Ovary (tissue), 9 donors: ENCODE data around the gene VAPA. TPM values are rescaled to one million over a fixed set of nuclear protein-coding genes. Genes with fewer than 3 reads are reported as not detected.
"Not testable (repeated sequence)": the region's sequence is repeated elsewhere in the genome, so short reads cannot be mapped to it uniquely, and the experiment has no call there.

Experiments used
- DNase-seq, 5 donors: peaks; one replicate each; pipeline ENCODE4 v3.0.0-alpha.2; 2019 to 2020
- H3K27ac ChIP-seq, 2 donors: fragments of 200-600 bp; one replicate each; pipeline versions ENCODE4 v1.5.1 to v1.8.0; 2019 to 2022
- H3K27me3 ChIP-seq: fragments of 200-600 bp; one replicate; pipeline ENCODE4 v1.8.0; 2022
- H3K36me3 ChIP-seq: fragments of 200-600 bp; sonication (generic); one replicate; pipeline ENCODE4 v1.5.1; 2019
- H3K4me1 ChIP-seq: one replicate; pipeline ENCODE4 v1.8.1; 2013; ENCODE audit warnings: mild to moderate bottlenecking, moderate library complexity; ENCODE audit not compliant: insufficient read depth
- H3K4me3 ChIP-seq: fragments of 200-600 bp; sonication (generic); one replicate; pipeline ENCODE4 v1.5.1; 2017
- H3K9me3 ChIP-seq, 2 donors: fragments of 200-600 bp in 1 of 2; sonication (generic) in 1 of 2; one replicate each; pipeline versions ENCODE4 v1.5.1 to v1.8.1; 2013 to 2019; ENCODE audit warnings: mild to moderate bottlenecking in 1 of 2, moderate library complexity in 1 of 2
- CTCF ChIP-seq, 3 donors: fragments of 450-650 bp in 2 of 3; fragments of 200-600 bp in 1 of 3; IDR thresholded peaks; one replicate each; pipeline versions ENCODE4 v1.5.1 to v1.8.0; 2016 to 2022; ENCODE audit warnings: antibody characterized with exemption in 3 of 3, mild to moderate bottlenecking in 1 of 3
- EP300 ChIP-seq: sonication (generic); formaldehyde crosslinking; IDR thresholded peaks from one replicate; pipeline ENCODE4 v1.6.1; 2017; ENCODE audit warnings: antibody characterized with exemption
- POLR2A ChIP-seq: fragments of 450-650 bp; IDR thresholded peaks from one replicate; pipeline ENCODE4 v1.6.1; 2017; ENCODE audit warnings: antibody characterized with exemption, mild to moderate bottlenecking, moderate library complexity
- WGBS, 3 donors: extraction: QIAGEN DNeasy Blood & Tissue Kit in 1 of 3; methylation state at CpG; one replicate each; pipeline versions ENCODE4 v1.1.5 to v1.1.7; 2013 to 2017; 5-methylcytosine and 5-hydroxymethylcytosine counted together
- intact Hi-C, 4 donors: fragments of 100-400 bp; cut with DNase I; formaldehyde crosslinking; loops; one replicate each; pipeline versions ENCODE4 v1.11.0 to v1.15.1; 2022 to 2023
- polyA plus RNA-seq, 2 donors: library from polyadenylated mRNA; stranded (reverse); fragments of 200-250 nt in 1 of 2; fragments of 350-450 nt in 1 of 2; fragmentation: Illumina TruSeq in 1 of 2; extraction: RNeasy Lipid Tissue Mini Kit (QIAGEN cat#74804) in 1 of 2; gene quantifications; one replicate each; pipeline ENCODE4 v1.2.3, GENCODE V29; 2013 to 2014
- total RNA-seq, 7 donors: library from RNA; depleted of rRNA in 2 of 7; stranded (reverse); fragments of >200 nt in 2 of 7; fragmentation: NEBNext Ultra II Directional in 3 of 7; extraction: Animal tissue kit (Norgen Biotek cat#: 25700) in 3 of 7; gene quantifications; one replicate each; pipeline versions ENCODE4 v1.1.0 to v1.2.4, GENCODE V29; 2016 to 2023
- donor health status: DM: no; HTN: no; CAD: no; lungs with moderate emphysema.
- donor health status: DM: no; HTN: no; CAD: no.
- donor health status: Bipolar disorder and iron deficiency.
- donor health status: DM: yes; HTN: yes; CAD: no.
- donor health status: DM: no; HTN: no; CAD: no.
- donor health status: DM: yes; HTN: yes; CAD: no.

VAPA gene
- total and polyA plus RNA-seq, 9 donors = 164 to 369 (median 254) TPM

- WGBS, 3 donors = 83 to 87% (median 87%) methylated on average over 11 of the region's 11 CpGs
- no peak for DNase-seq
- Histone ChIP-seq H3K9me3 (no peaks in the 10 kb centered on the region), H3K36me3 (no peaks in the 10 kb centered on the region), H3K27me3 (no peaks in the 10 kb centered on the region), H3K27ac (no peak overlapping the region), H3K4me3 (no peak overlapping the region), H3K4me1 (peaks cover 7% of the 10 kb centered on the region)
- intact Hi-C loops = no loop called here
- TF ChIP-seq EP300 (no peak), CTCF (IDR thresholded peaks at IDR 0.05) (no peak), POLR2A (no peak)
Measured at GRCh38 chr18:9898792-9899549, 14.8 kb upstream of the VAPA start.

GRCh38 chr18:9899550-9899930 is 14.3 kb upstream of the VAPA start:
- intact Hi-C loops = not testable (repeated sequence)
- WGBS, 3 donors = 94 to 96% (median 94%) methylated on average over 1 of the region's 1 CpG

GRCh38 chr18:9900699-9901098 is 13.1 kb upstream of the VAPA start:
- WGBS, 3 donors = 61 to 82% (median 81%) methylated on average over 7 of the region's 7 CpGs
- Histone ChIP-seq H3K4me1 (peaks cover 7% of the 10 kb centered on the region), H3K4me3 (no peak overlapping the region), H3K9me3 (no peaks in the 10 kb centered on the region), H3K27ac (no peak overlapping the region), H3K27me3 (no peaks in the 10 kb centered on the region), H3K36me3 (no peaks in the 10 kb centered on the region)
- TF ChIP-seq CTCF (IDR thresholded peaks at IDR 0.05) (no peak), EP300 (no peak), POLR2A (no peak)
- intact Hi-C loops = no loop called here
- no peak for DNase-seq

More at GRCh38 chr18:9899550-9899930, 14.3 kb upstream of the VAPA start:
- H3K36me3 ChIP-seq, H3K4me1 ChIP-seq, H3K9me3 ChIP-seq, H3K4me3 ChIP-seq, H3K27ac ChIP-seq, DNase-seq, H3K27me3 ChIP-seq: not testable (repeated sequence)

GRCh38 chr18:9901377-9901776 is 12.4 kb upstream of the VAPA start:
- Histone ChIP-seq H3K36me3 (no peaks in the 10 kb centered on the region), H3K4me1 (peaks cover 7% of the 10 kb centered on the region), H3K27ac (peak overlapping the region in 1 of 2 donors; percentile 31), H3K4me3 (no peak overlapping the region), H3K9me3 (no peaks in the 10 kb centered on the region), H3K27me3 (no peaks in the 10 kb centered on the region)
- TF ChIP-seq POLR2A (no peak), EP300 (no peak), CTCF (IDR thresholded peaks at IDR 0.05) (no peak)
- WGBS, 3 donors = 16 to 26% (median 20%) methylated on average over 3 of the region's 3 CpGs
- DNase-seq = peak; percentile 57 to 74 (median 67)
- intact Hi-C loops = no loop called here

- DNase-seq, intact Hi-C loops, H3K27ac ChIP-seq, H3K9me3 ChIP-seq, H3K4me1 ChIP-seq, H3K36me3 ChIP-seq, H3K27me3 ChIP-seq, H3K4me3 ChIP-seq: not testable (repeated sequence)
- WGBS, 3 donors = 94 to 95% (median 94%) methylated on average over 14 of the region's 14 CpGs
Measured at GRCh38 chr18:9902264-9902663, 11.6 kb upstream of the VAPA start.
